ENCODE results near the gene ZNF784. TPM values are rescaled to one million over a fixed set of nuclear protein-coding genes. Genes with fewer than 3 reads are reported as not detected.
A peak's percentile ranks its signal among the peaks of the same experiment; 100 is the strongest.

ZNF784 gene
- total and polyA plus RNA-seq, 2 experiments from 2014 or later, result 5.5 to 7.2 TPM

DNA sequence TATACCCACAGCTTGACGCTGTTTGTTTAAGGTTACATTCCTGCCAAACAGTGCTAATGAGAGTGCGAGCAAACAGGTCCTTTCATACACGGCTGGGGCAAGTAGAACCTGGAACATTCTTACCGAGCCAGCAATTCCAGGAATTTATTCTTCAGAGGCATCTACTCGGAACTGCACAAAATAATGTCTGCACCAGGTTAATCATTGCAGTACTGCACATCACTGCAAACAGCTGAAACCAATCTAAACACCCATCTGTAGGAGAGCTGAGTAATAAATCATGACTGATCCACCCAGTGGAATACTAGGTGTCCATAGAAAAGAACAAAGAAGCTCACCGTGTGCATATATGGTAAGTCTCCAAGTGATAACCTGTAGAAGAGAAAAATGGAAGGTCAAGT is 42.5 kb downstream of the ZNF784 start:
- no peaks in the 10 kb centered on the region for H3K9me3 ChIP-seq (ENCODE audit: low read depth)
- peaks cover 12% of the 10 kb centered on the region for H3K4me1 ChIP-seq (ENCODE audit: insufficient read depth)
- 15% methylated on average over 6 of the region's 6 CpGs for WGBS (ENCODE audit: low lambda C conversion rate, missing lambda C conversion rate)
- DNase-seq (ENCODE audit: low spot score), result peak; percentile 27
- H3K4me2 ChIP-seq, result peak overlapping the region; percentile 98
- H3K27me3 ChIP-seq, result no peaks in the 10 kb centered on the region
- no peaks in the 10 kb centered on the region for H4K20me1 ChIP-seq (ENCODE audit: insufficient read depth, poor library complexity, severe bottlenecking)
- H3K79me2 ChIP-seq, result peaks cover 23% of the 10 kb centered on the region
- H3K9me2 ChIP-seq (replicated peaks; ENCODE audit: insufficient read depth), result no peaks in the 10 kb centered on the region
- no peak overlapping the region for H3K4me3 ChIP-seq
- no peak overlapping the region for H2AFZ ChIP-seq
- H3K27ac ChIP-seq, result peak overlapping the region; percentile 97
- TF ChIP-seq EZH2 (IDR thresholded peaks at IDR 0.05; ENCODE audit: borderline replicate concordance), result no peak
- TF ChIP-seq, protein P1, sequence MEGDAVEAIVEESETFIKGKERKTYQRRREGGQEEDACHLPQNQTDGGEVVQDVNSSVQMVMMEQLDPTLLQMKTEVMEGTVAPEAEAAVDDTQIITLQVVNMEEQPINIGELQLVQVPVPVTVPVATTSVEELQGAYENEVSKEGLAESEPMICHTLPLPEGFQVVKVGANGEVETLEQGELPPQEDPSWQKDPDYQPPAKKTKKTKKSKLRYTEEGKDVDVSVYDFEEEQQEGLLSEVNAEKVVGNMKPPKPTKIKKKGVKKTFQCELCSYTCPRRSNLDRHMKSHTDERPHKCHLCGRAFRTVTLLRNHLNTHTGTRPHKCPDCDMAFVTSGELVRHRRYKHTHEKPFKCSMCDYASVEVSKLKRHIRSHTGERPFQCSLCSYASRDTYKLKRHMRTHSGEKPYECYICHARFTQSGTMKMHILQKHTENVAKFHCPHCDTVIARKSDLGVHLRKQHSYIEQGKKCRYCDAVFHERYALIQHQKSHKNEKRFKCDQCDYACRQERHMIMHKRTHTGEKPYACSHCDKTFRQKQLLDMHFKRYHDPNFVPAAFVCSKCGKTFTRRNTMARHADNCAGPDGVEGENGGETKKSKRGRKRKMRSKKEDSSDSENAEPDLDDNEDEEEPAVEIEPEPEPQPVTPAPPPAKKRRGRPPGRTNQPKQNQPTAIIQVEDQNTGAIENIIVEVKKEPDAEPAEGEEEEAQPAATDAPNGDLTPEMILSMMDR (IDR thresholded peaks at IDR 0.05; ENCODE audit: poor library complexity), result no peak
- no peak for TF ChIP-seq EZH2phosphoT487 (IDR thresholded peaks at IDR 0.05; ENCODE audit: low read depth, severe bottlenecking, unreplicated experiment)
- H3K36me3 ChIP-seq (replicated peaks; ENCODE audit: insufficient read depth, low read depth), result no peaks in the 10 kb centered on the region

DNA sequence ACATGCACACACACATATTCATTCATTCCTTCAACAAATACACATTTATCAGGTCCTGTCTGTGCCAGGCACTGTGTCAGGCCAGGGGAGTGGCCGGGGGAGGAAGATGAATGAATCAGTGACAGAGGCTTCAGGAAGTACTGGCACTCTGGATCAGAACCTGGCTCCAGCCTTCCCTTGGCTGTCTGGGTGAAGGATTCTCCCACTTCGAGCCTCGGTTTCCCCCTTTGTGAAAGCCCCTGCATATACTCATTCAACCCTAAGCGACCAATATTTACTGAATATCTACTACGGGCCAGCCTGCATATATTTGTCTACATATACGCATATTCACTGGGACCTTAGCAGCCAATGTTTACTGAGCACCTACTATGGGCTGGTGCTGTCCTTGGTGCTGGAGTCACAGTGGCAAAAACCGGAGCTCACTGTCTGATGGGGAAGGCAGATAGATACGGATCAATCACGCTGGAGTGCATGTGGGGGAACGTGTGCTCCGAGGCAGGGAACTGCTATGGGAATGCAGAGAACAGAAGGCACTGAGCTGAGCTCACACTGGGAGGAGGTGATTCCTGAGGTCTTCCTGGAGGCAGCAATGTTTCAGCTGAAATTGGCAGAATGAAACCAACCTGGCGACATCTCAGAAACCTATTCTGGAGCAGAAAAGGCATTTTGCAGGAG is 43.1 kb downstream of the ZNF784 start:
- Histone ChIP-seq H3K27ac (peak overlapping the region; percentile 97), H3K9me2 (replicated peaks; ENCODE audit: insufficient read depth) (no peaks in the 10 kb centered on the region), H3K4me3 (peak overlapping the region; percentile 78), H3K9me3 (ENCODE audit: low read depth) (no peaks in the 10 kb centered on the region), H3K27me3 (no peaks in the 10 kb centered on the region), H4K20me1 (ENCODE audit: insufficient read depth, poor library complexity, severe bottlenecking) (no peaks in the 10 kb centered on the region), H3K79me2 (peaks cover 23% of the 10 kb centered on the region), H2AFZ (peak overlapping the region; percentile 75), H3K4me2 (peak overlapping the region; percentile 98), H3K4me1 (ENCODE audit: insufficient read depth) (peaks cover 7% of the 10 kb centered on the region), H3K36me3 (replicated peaks; ENCODE audit: insufficient read depth, low read depth) (no peaks in the 10 kb centered on the region)
- DNase-seq (ENCODE audit: low spot score), result peak; percentile 50
- TF ChIP-seq EZH2phosphoT487 (IDR thresholded peaks at IDR 0.05; ENCODE audit: low read depth, severe bottlenecking, unreplicated experiment), result no peak
- TF ChIP-seq EZH2 (IDR thresholded peaks at IDR 0.05; ENCODE audit: borderline replicate concordance), result no peak
- TF ChIP-seq, protein P1 (IDR thresholded peaks at IDR 0.05; ENCODE audit: poor library complexity), result no peak
- 29% methylated on average over 12 of the region's 12 CpGs for WGBS (ENCODE audit: low lambda C conversion rate, missing lambda C conversion rate)

- peak; percentile 92 for DNase-seq (ENCODE audit: low spot score)
- H3K27ac ChIP-seq, result peak within 1 kb of the TSS; percentile 97
- H2AFZ ChIP-seq, result peak within 1 kb of the TSS; percentile 75
- no peaks in the 10 kb centered on the region for H3K36me3 ChIP-seq (replicated peaks; ENCODE audit: insufficient read depth, low read depth)
- H3K4me2 ChIP-seq, result peak within 1 kb of the TSS; percentile 98
- H3K9me2 ChIP-seq (replicated peaks; ENCODE audit: insufficient read depth), result no peaks in the 10 kb centered on the region
- no peaks in the 10 kb centered on the region for H3K27me3 ChIP-seq
- peaks cover 6% of the 10 kb centered on the region for H3K4me1 ChIP-seq (ENCODE audit: insufficient read depth)
- H3K4me3 ChIP-seq, result peak within 1 kb of the TSS; percentile 82
- H3K79me2 ChIP-seq, result peaks cover 23% of the 10 kb centered on the region
- no peaks in the 10 kb centered on the region for H3K9me3 ChIP-seq (ENCODE audit: low read depth)
- WGBS (ENCODE audit: low lambda C conversion rate, missing lambda C conversion rate), result 4% methylated on average over 15 of the region's 24 CpGs
- no peaks in the 10 kb centered on the region for H4K20me1 ChIP-seq (ENCODE audit: insufficient read depth, poor library complexity, severe bottlenecking)
- TF ChIP-seq EZH2 (IDR thresholded peaks at IDR 0.05; ENCODE audit: borderline replicate concordance) (no peak), EZH2phosphoT487 (IDR thresholded peaks at IDR 0.05; ENCODE audit: low read depth, severe bottlenecking, unreplicated experiment) (no peak)
- TF ChIP-seq, protein P1 (IDR thresholded peaks at IDR 0.05; ENCODE audit: poor library complexity), result no peak
These were observed 43.7 kb downstream of the ZNF784 start, which contains the start of gene ZNF579 for GRCh38 chr19:55580628-55581144. Gene ZNF579 (minus strand): TSS chr19:55580848. CDS start chr19:55579639, 1,209 bp downstream.
